DOHH2 (cell line): Measurements from ENCODE around the gene OTX1.

Source experiments
- EZH2phosphoT487 ChIP-seq: fragments of 200-600 bp; sonication (generic); IDR thresholded peaks from 2 replicates; pipeline ENCODE4 v1.6.1; 2017; ENCODE audit warnings: borderline replicate concordance, mild to moderate bottlenecking, antibody characterized with exemption, low read length, moderate library complexity, mixed read lengths
- TF ChIP-seq, protein P1 (sequence below): fragments of 200-600 bp; sonication (generic); IDR thresholded peaks from one replicate; pipeline ENCODE4 v1.5.1; 2014; ENCODE audit warnings: antibody characterized with exemption, mild to moderate bottlenecking, low read depth, low read length; ENCODE audit not compliant: poor library complexity, severe bottlenecking

- TF ChIP-seq, protein P1, sequence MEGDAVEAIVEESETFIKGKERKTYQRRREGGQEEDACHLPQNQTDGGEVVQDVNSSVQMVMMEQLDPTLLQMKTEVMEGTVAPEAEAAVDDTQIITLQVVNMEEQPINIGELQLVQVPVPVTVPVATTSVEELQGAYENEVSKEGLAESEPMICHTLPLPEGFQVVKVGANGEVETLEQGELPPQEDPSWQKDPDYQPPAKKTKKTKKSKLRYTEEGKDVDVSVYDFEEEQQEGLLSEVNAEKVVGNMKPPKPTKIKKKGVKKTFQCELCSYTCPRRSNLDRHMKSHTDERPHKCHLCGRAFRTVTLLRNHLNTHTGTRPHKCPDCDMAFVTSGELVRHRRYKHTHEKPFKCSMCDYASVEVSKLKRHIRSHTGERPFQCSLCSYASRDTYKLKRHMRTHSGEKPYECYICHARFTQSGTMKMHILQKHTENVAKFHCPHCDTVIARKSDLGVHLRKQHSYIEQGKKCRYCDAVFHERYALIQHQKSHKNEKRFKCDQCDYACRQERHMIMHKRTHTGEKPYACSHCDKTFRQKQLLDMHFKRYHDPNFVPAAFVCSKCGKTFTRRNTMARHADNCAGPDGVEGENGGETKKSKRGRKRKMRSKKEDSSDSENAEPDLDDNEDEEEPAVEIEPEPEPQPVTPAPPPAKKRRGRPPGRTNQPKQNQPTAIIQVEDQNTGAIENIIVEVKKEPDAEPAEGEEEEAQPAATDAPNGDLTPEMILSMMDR = no peak
- 0 out of 2 replicates have a peak, but pooled peaks have one; percentile 9 for TF ChIP-seq EZH2phosphoT487
These were observed 678 bp upstream of the OTX1 start for GRCh38 chr2:63049970-63050333.
